GM12878 (cell line): ENCODE measurements around the gene KDM2A. TPM values are rescaled to one million over a fixed set of nuclear protein-coding genes. Genes with fewer than 3 reads are reported as not detected.
A peak's percentile ranks its signal among the peaks of the same experiment; 100 is the strongest.

ENCODE experiments used
- ATAC-seq: fragments of 200-7000 bp; cut with Tn5 transposase; 3 replicates; pipeline ENCODE4 v1.9.1; 2020; ENCODE audit warnings: mild to moderate bottlenecking, moderate library complexity
- BruUV-seq: library from RNA; stranded (reverse); fragments of 400-500 nt; replicated peaks from 2 replicates; lab custom pipeline; 2021; lab: Mats Ljungman, UMichigan
- CTCF ChIA-PET: fragments of 300-600 bp; sonication (Branson Sonifier 250); formaldehyde crosslinking; extraction: SDS; loops from one replicate; lab custom pipeline; 2021; ENCODE audit warnings: inconsistent platforms; lab: Yijun Ruan, JAX
- POLR2A ChIA-PET: fragments of 350-600 bp; formaldehyde crosslinking; extraction: SDS; loops from one replicate; lab custom pipeline; 2021; ENCODE audit warnings: inconsistent platforms; lab: Charles Lee
- RAD21 ChIA-PET: fragments of 300-600 bp; sonication (Branson Sonifier 250); formaldehyde crosslinking; loops from one replicate; lab custom pipeline; 2023; ENCODE audit warnings: antibody characterized with exemption; ENCODE audit not compliant: unreplicated experiment; lab: Charles Lee
- SMC1A ChIA-PET: fragments of 300-600 bp; sonication (Branson Sonifier 250); formaldehyde crosslinking; loops from one replicate; lab custom pipeline; 2023; ENCODE audit not compliant: unreplicated experiment, uncharacterized antibody; lab: Charles Lee
- DNase-seq: peaks from one replicate; pipeline ENCODE4 v3.0.0-alpha.2; 2011; ENCODE audit warnings: low read depth, low spot score
- FAIRE-seq: peaks from 3 replicates; lab custom pipeline; 2011; peaks lifted over from hg19 to GRCh38; lab: Jason Lieb, UNC
- H2AFZ ChIP-seq: 2 replicates; pipeline ENCODE4 v1.6.0; 2011; ENCODE audit warnings: low read depth, low read length, control low read depth; ENCODE audit not compliant: control insufficient read depth
- H3K27ac ChIP-seq: 2 replicates; pipeline ENCODE4 v1.5.1; 2011; ENCODE audit warnings: control low read depth; ENCODE audit not compliant: control insufficient read depth, insufficient read depth
- H3K27me3 ChIP-seq, 2 experiments: replicated peaks in 1 of 2; 2 replicates each; pipeline versions ENCODE4 v1.6.0 to v1.6.1; 2011; ENCODE audit warnings: low read length in 1 of 2; ENCODE audit not compliant: control insufficient read depth in 2 of 2, insufficient read depth in 2 of 2
- H3K36me3 ChIP-seq, 2 experiments: 2 replicates each; pipeline ENCODE4 v1.5.1; 2011; ENCODE audit warnings: low read length in 1 of 2; ENCODE audit not compliant: control insufficient read depth in 2 of 2, insufficient read depth in 2 of 2
- H3K4me1 ChIP-seq: 2 replicates; pipeline ENCODE4 v1.6.1; 2011; ENCODE audit warnings: mild to moderate bottlenecking, low read length, moderate library complexity, mixed read lengths; ENCODE audit not compliant: control insufficient read depth, insufficient read depth
- H3K4me2 ChIP-seq: 2 replicates; pipeline ENCODE4 v1.6.0; 2011; ENCODE audit warnings: control low read depth; ENCODE audit not compliant: control insufficient read depth, insufficient read depth
- H3K4me3 ChIP-seq: fragments of 200-600 bp; sonication (generic); 2 replicates; pipeline ENCODE4 v1.5.1; 2016
- H3K79me2 ChIP-seq: 2 replicates; pipeline ENCODE4 v1.6.0; 2011; ENCODE audit warnings: low read length; ENCODE audit not compliant: control insufficient read depth, insufficient read depth
- H3K9ac ChIP-seq: 2 replicates; pipeline ENCODE4 v1.8.0; 2011; ENCODE audit warnings: low read length, control low read depth, mixed read lengths; ENCODE audit not compliant: control insufficient read depth, insufficient read depth
- H3K9me3 ChIP-seq: replicated peaks from 3 replicates; pipeline ENCODE4 v1.5.1; 2011; ENCODE audit warnings: mild to moderate bottlenecking, low read length; ENCODE audit not compliant: control insufficient read depth, insufficient read depth
- H4K20me1 ChIP-seq: 2 replicates; pipeline ENCODE4 v1.6.0; 2011; ENCODE audit not compliant: control insufficient read depth, insufficient read depth
- EGR1 ChIP-seq, 2 experiments: IDR thresholded peaks; 1 replicate in 1 of 2; 2 replicates in 1 of 2; pipeline ENCODE4 v1.6.1; 2011 to 2012; ENCODE audit warnings: low read depth in 2 of 2, low read length in 2 of 2, borderline replicate concordance in 1 of 2, mild to moderate bottlenecking in 1 of 2, moderate library complexity in 1 of 2
- POLR2A ChIP-seq: IDR thresholded peaks from 2 replicates; pipeline ENCODE4 v1.6.1; 2011; ENCODE audit warnings: low read depth, mild to moderate bottlenecking, low read length
- POLR2AphosphoS5 ChIP-seq: IDR thresholded peaks from 2 replicates; pipeline ENCODE4 v1.6.1; 2011; ENCODE audit warnings: mild to moderate bottlenecking, low read length, inconsistent platforms
- ZBED1 ChIP-seq: IDR thresholded peaks from 2 replicates; pipeline ENCODE4 v1.6.1; 2016; ENCODE audit warnings: borderline replicate concordance
- WGBS: methylation state at CpG from one replicate; pipeline ENCODE4 v1.1.6; 2016; ENCODE audit warnings: low lambda C conversion rate; ENCODE audit not compliant: insufficient replicate concordance, insufficient coverage; ENCODE audit errors: missing lambda C conversion rate; 5-methylcytosine and 5-hydroxymethylcytosine counted together
- in situ Hi-C: fragments of 300-500 bp; cut with MboI; formaldehyde crosslinking; loops from 9 replicates; pipeline ENCODE4 v1.14.3; 2018; ENCODE audit warnings: mixed read lengths
- intact Hi-C: fragments of 100-400 bp; cut with micrococcal nuclease; formaldehyde crosslinking; loops from one replicate; pipeline ENCODE4 v1.14.2; 2022; ENCODE audit not compliant: unreplicated experiment
- polyA plus RNA-seq, 11 experiments: library from polyadenylated mRNA; depleted of rRNA in 4 of 11; unstranded in 6 of 11; stranded (reverse) in 5 of 11; fragments of >200 nt; fragmentation: Nextera tagmentation in 4 of 11; fragmentation: Illumina TruSeq in 1 of 11; extraction: Ambion mirVana in 4 of 11; extraction: Trizol in 1 of 11; gene quantifications; 1 replicate in 1 of 11; 2 replicates in 10 of 11; pipeline versions ENCODE4 v1.2.1 to v1.2.3, GENCODE V29; 2011 to 2016; ENCODE audit warnings: inconsistent platforms in 2 of 11, missing spikeins in 2 of 11, low read depth in 1 of 11
- total RNA-seq, 4 experiments: library from RNA; depleted of rRNA in 3 of 4; stranded (reverse); fragments of >200 nt in 3 of 4; fragmentation: Illumina TruSeq in 1 of 4; extraction: Trizol in 1 of 4; gene quantifications; 2 replicates each; pipeline versions ENCODE4 v1.2.1 to v1.2.3, GENCODE V29; 2013 to 2021
- TF ChIP-seq, protein P1 (sequence below), 3 experiments: IDR thresholded peaks in 2 of 3; conservative IDR thresholded peaks in 1 of 3; 2 replicates each; pipeline ENCODE4 v1.5.1; 2011; ENCODE audit warnings: low read depth in 3 of 3, low read length in 3 of 3, mild to moderate bottlenecking in 3 of 3, control low read depth in 2 of 3, moderate library complexity in 2 of 3, inconsistent platforms in 1 of 3, mixed read lengths in 1 of 3; ENCODE audit not compliant: control insufficient read depth in 2 of 3, insufficient read depth in 1 of 3; ENCODE audit errors: extremely low read depth in 1 of 3
- TF ChIP-seq, protein P2 (sequence below): fragments of 450-650 bp; IDR thresholded peaks from 2 replicates; pipeline ENCODE4 v1.6.1; 2017; ENCODE audit warnings: mild to moderate bottlenecking

KDM2A gene
- total and polyA plus RNA-seq, 10 of the 15 experiments (the other 5 are each of a cell fraction or from before 2014, with no cell fraction given), result 10.5 to 69.3 (median 41.6) TPM

DNA sequence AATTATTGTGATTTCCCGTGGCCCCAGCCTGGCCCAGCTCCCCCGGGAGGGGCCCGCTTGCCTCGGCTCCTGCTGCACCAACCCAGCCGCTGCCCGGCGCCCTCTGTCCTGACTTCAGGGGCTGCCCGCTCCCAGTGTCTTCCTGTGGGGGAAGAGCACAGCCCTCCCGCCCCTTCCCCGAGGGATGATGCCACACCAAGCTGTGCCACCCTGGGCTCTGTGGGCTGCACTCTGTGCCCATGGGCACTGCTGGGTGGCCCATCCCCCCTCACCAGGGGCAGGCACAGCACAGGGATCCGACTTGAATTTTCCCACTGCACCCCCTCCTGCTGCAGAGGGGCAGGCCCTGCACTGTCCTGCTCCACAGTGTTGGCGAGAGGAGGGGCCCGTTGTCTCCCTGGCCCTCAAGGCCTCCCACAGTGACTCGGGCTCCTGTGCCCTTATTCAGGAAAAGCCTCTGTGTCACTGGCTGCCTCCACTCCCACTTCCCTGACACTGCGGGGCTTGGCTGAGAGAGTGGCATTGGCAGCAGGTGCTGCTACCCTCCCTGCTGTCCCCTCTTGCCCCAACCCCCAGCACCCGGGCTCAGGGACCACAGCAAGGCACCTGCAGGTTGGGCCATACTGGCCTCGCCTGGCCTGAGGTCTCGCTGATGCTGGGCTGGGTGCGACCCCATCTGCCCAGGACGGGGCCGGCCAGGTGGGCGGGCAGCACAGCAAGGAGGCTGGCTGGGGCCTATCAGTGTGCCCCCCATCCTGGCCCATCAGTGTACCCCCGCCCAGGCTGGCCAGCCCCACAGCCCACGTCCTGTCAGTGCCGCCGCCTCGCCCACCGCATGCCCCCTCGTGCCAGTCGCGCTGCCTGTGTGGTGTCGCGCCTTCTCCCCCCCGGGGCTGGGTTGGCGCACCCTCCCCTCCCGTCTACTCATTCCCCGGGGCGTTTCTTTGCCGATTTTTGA, 166.8 kb downstream of the KDM2A start:
- ChIA-PET POLR2A (interaction anchor here (3.3 kb wide), 1 partner anchor 8 kb away, joined by 25 read pairs; no protein-coding TSS in a partner anchor), SMC1A (interaction anchor here (0.7 to 3.6 kb wide), 2 partner anchors 10 to 15 kb away, joined by 3 to 35 read pairs; no protein-coding TSS in a partner anchor), RAD21 (no interaction called here), CTCF (no interaction called here)
- no peaks in the 10 kb centered on the region for H3K9me3 ChIP-seq
- 69% methylated on average over 32 of the region's 39 CpGs for WGBS
- no peak overlapping the region for H2AFZ ChIP-seq
- ATAC-seq, result no peak
- no peak for FAIRE-seq
- H3K4me1 ChIP-seq, result peaks cover 26% of the 10 kb centered on the region
- H3K27ac ChIP-seq, result no peak overlapping the region
- in situ Hi-C loops (no loop called here), intact Hi-C loops (no loop called here)
- DNase-seq, result no peak
- TF ChIP-seq ZBED1 (no peak), POLR2A (0 out of 2 replicates have a peak, but pooled peaks have one; percentile 28)
- H3K27me3 ChIP-seq, result no peaks in the 10 kb centered on the region
- H3K79me2 ChIP-seq, result peaks cover 19% of the 10 kb centered on the region
- no peak overlapping the region for H3K4me3 ChIP-seq
- no peaks in the 10 kb centered on the region for H4K20me1 ChIP-seq
- BruUV-seq, result TSS peak; percentile 63
- no peak overlapping the region for H3K4me2 ChIP-seq
- no peak overlapping the region for H3K9ac ChIP-seq
- H3K36me3 ChIP-seq, result peaks cover 17 to 55% of the 10 kb centered on the region in 2 experiments; a peak in 3 of 4 replicates

DNA sequence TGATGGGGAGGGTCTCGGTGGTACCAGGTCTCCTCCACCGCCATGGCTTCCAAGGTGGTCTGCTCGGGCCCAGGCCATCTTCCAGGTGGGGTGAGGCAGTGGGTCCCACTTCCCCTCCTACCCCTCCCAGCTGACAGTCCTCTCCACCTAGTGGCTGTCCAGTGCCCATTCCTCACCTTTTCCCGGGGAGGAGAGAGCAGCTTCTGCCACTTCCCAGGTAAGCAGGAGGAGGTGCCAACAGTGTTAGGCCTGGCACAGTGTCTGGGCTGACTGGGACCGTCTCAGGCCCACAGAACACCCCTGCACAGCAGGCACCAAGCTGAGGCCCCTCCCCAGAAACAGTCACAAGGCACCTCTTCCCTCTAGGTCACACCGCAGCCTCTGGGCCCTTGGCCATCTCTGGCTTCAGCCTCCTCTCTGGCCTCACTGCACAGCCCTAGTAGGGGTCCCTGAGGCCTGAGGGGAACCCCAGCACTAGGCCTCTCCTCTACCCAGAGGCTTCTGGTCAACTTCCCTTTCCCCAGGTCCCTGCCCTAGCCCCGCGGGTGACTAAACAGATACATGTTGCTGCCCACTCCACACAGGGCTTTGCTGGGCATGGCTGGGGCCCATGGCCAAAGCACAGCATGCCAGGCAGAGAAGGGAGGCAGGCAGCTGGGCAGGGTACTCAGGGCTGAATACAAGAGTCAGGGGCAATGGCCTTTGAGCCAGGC, 167.7 kb downstream of the KDM2A start:
- POLR2A ChIA-PET, result interaction anchor here (3.2 to 3.3 kb wide), 2 partner anchors 9 to 18 kb away, joined by 25 to 46 read pairs; partner anchors contain the start of gene GRK2
- Histone ChIP-seq H2AFZ (no peak overlapping the region), H3K4me3 (no peak overlapping the region), H3K27me3 (no peaks in the 10 kb centered on the region), H3K27ac (peak overlapping the region; percentile 99; the same call in 1 of the 2 replicates), H4K20me1 (no peaks in the 10 kb centered on the region), H3K79me2 (peaks cover 19% of the 10 kb centered on the region), H3K9ac (peak overlapping the region; percentile 35; the same call in 1 of the 2 replicates), H3K9me3 (no peaks in the 10 kb centered on the region), H3K4me2 (peak overlapping the region; percentile 94; the same call in 1 of the 2 replicates), H3K4me1 (peaks cover 26% of the 10 kb centered on the region), H3K36me3 (peaks cover 14 to 51% of the 10 kb centered on the region in 2 experiments; a peak in 3 of 4 replicates)
- FAIRE-seq (no peak), DNase-seq (no peak), ATAC-seq (no peak)
- in situ Hi-C loops (no loop called here), intact Hi-C loops (no loop called here)
- RAD21 ChIA-PET, result interaction anchor here (4.0 kb wide), 1 partner anchor 30 kb away, joined by 28 read pairs; no protein-coding TSS in a partner anchor
- no TSS peak for BruUV-seq
- SMC1A ChIA-PET, result interaction anchor here (0.7 to 3.6 kb wide), 2 partner anchors 11 to 16 kb away, joined by 3 to 35 read pairs; no protein-coding TSS in a partner anchor
- 28% methylated on average over 8 of the region's 8 CpGs for WGBS
- CTCF ChIA-PET, result interaction anchor here (1.5 to 2.5 kb wide), 2 partner anchors 16 to 19 kb away, joined by 7 to 17 read pairs; partner anchors contain the start of gene GRK2
- no peak for TF ChIP-seq POLR2AphosphoS5
- TF ChIP-seq, protein P1, sequence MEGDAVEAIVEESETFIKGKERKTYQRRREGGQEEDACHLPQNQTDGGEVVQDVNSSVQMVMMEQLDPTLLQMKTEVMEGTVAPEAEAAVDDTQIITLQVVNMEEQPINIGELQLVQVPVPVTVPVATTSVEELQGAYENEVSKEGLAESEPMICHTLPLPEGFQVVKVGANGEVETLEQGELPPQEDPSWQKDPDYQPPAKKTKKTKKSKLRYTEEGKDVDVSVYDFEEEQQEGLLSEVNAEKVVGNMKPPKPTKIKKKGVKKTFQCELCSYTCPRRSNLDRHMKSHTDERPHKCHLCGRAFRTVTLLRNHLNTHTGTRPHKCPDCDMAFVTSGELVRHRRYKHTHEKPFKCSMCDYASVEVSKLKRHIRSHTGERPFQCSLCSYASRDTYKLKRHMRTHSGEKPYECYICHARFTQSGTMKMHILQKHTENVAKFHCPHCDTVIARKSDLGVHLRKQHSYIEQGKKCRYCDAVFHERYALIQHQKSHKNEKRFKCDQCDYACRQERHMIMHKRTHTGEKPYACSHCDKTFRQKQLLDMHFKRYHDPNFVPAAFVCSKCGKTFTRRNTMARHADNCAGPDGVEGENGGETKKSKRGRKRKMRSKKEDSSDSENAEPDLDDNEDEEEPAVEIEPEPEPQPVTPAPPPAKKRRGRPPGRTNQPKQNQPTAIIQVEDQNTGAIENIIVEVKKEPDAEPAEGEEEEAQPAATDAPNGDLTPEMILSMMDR (IDR thresholded peaks at IDR 0.05 in 2 of 3, conservative IDR thresholded peaks at IDR 0.05 in 1 of 3; ENCODE audit: control insufficient read depth in 2 of 3, extremely low read depth in 1 of 3, insufficient read depth in 1 of 3, low read depth in 3 of 3, low read length in 3 of 3), result 0 out of 6 replicates have a peak, but pooled peaks of 1 of the 3 experiments have one; percentile 8
- no peak for TF ChIP-seq EGR1 (IDR thresholded peaks at IDR 0.05; ENCODE audit: borderline replicate concordance in 1 of 2, low read depth in 2 of 2, low read length in 2 of 2)
- TF ChIP-seq, protein P2, sequence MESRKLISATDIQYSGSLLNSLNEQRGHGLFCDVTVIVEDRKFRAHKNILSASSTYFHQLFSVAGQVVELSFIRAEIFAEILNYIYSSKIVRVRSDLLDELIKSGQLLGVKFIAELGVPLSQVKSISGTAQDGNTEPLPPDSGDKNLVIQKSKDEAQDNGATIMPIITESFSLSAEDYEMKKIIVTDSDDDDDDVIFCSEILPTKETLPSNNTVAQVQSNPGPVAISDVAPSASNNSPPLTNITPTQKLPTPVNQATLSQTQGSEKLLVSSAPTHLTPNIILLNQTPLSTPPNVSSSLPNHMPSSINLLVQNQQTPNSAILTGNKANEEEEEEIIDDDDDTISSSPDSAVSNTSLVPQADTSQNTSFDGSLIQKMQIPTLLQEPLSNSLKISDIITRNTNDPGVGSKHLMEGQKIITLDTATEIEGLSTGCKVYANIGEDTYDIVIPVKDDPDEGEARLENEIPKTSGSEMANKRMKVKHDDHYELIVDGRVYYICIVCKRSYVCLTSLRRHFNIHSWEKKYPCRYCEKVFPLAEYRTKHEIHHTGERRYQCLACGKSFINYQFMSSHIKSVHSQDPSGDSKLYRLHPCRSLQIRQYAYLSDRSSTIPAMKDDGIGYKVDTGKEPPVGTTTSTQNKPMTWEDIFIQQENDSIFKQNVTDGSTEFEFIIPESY, result no peak
